AG20443 (cell line): ENCODE data around the gene DLX6.

Experiments used
- DNase-seq: peaks from one replicate; pipeline ENCODE4 v3.0.0; 2012; ENCODE audit warnings: low spot score, mixed read lengths

DLX6 gene

DNA sequence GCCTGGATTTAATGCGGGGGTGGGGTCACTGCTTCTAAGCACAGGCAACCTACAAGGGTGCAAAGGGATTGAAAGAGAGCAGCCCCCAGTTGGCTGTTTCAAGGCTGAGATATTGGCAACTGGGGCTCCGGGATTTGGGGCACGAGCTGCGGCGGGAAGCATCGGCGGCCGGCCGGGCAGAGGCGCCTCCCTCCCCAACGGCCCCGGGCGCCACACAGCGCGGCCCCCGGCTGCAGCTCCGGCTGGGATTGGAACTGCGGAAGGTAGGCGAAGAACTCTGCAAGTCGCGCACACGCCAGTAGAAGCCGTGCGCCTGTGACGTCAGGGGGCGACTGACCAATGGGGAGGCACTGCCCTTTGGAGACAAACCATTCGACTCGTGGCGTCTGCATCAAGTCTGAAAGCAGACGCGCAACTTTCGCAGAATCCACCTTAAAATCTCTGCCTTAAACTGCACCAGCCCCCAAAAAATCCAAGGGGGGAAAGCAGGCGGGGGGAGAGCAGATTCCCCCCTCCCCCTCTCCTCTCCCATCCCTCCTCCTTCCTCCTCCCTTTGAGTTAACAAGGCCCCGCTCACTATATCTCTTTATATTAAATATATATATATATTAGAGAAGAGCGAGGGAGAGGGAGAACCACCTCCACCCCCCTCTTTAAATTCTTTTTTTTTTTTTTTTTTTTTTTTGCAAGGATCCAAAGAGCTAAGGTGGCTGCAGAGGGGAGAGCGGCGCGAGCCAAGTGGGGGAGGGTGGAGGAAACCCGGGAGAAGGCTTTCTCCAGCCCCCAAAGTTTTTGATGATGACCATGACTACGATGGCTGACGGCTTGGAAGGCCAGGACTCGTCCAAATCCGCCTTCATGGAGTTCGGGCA, at the start of gene DLX6:
DLX6 (plus strand) TSS at position 371 of the 872 bp plus-strand sequence; CDS start at position 796, 425 bp downstream.
- DNase-seq, result peak; percentile 48

DNA sequence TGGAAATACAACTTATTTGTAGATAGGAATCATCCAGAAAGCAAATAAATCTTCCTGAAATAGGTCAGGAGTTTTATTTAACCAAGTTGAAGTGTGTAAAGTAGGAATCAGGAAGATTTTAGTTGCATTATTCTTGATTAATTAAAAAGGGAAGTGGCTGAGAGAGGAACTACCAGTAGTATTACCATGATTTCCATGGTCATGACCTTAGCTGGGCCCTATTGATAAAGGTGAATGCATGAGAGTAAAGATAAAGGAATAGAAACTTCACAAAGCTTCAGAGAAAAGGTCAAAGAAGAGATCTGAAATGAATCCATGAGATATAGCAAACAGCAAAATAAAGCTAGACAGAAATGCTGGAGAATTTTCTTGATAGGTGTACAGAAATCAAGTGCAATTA, 46.2 kb upstream of the DLX6 start:
- no peak for DNase-seq

DNA sequence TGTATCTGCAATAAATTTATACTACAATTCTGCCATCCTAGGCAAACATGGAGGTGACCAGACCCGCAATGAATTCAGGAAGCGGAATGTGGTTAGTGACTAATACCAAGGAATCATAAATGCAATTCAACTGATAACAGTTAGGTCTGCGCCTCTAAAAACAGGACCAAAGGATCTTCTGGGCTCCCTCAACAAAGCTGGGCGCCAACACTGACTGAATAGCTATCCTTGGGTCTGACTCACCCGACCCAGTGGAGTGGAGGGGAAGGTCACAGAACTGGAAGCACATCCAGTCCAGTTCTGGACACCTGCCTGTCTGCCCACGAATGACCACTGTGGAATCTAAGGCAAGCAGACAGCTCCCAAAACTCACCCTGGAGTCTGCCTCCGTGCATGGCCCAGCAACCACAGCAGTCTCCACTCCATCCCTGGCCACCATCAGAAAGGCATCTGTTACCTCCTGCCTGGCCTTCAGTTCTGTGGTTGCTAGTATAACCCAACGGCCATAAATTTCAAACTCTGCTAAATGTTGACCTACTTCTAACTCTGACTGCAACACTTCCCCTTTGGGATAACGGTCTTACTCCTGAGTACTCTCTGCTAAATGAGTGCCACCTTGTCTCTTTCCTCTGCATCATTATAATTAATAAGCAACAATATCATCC, 43.0 kb upstream of the DLX6 start:
- peak; percentile 8 for DNase-seq

DNA sequence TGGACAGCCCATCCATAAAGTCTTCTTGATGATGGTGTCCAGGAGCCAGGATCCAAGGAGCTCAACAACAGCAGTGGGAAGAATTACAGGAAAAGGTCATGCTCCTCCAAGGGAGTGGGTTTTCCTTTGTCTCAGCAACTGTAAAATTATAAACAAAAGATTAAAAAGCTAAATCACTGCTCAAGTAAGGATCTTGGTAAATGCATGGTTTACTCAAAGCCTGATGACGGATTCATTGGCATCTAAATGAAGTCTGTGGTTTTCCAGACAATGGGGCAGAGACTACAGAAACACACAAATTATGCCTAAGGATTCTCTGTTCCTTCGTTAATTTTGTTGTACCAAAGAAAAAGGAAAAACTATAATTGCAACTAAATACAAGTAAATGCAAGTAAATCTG, 36.4 kb upstream of the DLX6 start:
- no peak for DNase-seq

DNA sequence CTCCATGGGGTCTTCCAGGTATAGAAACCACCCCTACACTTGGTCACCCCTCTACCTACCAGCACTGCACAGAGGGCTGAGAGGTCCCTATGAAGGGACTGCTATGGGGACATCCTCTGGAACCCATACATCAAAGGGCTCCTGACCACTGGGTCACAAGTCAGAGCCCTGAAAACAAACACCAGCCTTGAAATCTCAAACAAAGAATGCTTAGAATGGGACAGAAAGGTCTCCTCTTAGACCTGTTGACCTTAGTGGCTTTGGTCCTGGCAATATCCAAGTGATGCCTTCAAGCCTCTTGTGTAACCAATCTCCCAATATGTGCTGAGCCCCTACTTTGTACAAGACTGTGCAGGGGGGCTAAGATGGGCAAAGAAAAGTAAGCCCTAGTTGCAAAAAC, 34.6 kb upstream of the DLX6 start:
- no peak for DNase-seq

DNA sequence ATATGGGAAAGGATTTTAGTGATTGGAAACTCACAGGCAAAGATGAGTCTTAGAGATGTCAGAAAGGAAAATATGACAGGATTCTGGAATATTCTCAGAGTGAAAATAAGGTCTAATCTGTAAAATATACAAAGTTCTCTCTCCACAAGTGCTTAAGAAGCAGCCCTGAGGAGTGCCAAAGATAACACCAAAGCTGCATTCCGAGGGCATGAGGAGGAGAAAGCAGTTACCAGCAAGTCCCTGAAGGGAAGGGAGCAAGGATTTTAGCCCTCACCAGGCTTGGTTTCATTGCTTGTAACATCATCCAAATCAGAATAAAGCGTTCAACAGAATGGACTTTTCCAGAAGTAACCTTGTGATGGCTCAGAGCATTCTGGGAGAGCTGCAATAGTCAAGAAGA, 31.4 kb upstream of the DLX6 start:
- DNase-seq, result peak; percentile 52

DNA sequence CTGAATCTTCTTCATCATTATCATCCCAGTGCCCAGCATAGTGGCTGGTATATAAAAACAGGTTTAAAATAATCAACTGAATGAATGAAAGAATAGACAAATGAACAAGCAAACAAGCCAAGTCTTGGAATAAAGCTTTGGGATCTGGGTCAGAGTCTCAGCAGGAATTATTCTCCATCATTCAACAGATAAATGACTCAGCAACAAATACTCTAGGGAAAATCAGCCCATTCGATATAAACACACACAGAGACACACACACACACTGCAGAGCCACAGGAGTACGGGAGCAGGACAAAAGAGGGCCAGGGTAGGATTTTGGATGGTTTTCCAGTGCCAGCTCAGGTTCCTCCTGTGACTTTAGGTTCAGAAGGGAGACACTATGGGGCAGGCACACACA, 29.2 kb upstream of the DLX6 start:
- no peak for DNase-seq

DNA sequence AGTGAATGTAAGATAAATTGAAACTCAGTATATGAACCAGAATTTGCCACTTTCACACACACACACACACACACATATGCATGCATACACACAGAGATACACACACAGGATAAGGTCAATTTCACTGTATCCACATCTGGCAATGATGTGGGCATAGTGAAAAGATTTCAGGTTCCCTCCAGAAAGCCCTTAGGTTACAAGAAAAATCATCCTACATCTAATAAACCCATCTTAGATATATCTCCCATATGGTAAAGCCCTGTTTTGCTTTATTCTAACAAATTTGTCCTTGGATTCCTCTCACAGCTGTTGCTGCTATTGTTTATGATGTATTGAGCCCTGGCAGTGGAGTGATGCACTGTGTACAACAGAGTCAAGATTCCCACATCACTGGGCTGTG, 27.9 kb upstream of the DLX6 start:
- no peak for DNase-seq

DNA sequence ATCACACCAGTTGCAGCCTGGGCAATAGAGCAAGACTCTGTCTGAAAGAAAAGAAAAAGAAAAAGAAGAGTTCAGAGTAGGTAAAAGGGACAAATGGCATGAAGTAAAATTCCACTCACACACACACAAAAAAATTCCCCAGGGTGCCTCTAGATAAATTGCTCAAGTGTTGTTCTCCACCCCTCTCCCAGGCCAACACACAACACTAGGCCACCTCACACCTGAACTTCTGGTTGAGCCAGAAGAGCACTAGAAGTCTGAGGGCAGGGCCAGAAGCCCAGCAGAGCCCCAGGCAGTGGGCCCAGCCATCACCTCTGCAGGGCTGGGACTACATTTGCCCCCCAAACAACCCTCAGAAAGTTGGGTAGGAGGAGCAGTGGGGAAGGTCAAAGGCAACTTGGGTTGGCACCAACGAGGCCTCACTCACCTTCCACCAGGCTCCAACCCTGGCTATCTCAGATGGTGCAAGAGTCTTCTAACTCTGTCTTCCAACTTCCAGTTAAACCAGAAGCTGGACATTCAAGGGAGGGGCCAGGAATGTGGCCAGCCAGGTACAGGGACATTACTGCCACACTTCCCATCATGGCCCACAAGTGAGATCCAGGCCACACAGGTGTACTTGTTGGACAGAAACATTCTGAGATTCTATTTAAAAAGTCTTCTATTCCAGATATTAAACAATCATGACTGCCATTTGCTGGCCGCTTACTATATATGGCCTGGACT, 25.6 kb upstream of the DLX6 start:
- no peak for DNase-seq

DNA sequence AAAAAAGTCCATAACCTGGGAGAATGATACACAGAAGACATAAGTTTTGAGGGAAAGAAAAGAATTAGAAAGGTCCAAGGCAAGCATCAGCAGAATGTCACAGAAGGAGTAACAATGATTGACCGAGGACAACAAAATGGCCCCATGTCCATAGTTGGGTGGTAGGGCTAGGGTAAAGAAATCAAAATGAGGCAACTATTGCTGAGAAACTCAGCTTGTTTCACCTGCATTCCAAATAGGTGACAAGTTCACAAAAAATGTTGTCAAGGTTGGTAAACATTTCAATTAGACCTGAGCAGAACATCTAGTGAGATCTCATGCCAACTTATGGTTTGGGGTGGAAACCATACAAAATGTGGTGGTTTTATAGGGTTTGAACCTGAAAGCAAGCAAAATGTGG, 22.8 kb upstream of the DLX6 start:
- no peak for DNase-seq

DNA sequence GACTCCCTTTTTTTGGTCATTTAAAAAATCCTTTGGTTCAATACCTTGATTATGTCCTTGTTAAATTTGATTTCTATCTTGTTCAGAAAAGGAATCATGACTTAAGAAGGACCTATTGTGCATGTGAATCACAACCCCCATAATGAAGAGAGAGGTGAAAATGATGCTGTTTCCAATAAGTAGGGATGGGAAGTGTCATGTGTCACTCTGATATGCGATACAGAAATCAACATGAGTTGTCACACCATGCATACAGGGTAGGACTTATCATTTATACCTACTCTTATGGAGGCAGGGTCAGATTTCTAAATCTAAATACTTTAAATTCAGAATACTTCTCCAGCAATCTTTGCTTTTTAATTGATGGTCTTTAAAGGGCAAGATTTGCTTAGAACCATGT, 19.4 kb upstream of the DLX6 start:
- no peak for DNase-seq

DNA sequence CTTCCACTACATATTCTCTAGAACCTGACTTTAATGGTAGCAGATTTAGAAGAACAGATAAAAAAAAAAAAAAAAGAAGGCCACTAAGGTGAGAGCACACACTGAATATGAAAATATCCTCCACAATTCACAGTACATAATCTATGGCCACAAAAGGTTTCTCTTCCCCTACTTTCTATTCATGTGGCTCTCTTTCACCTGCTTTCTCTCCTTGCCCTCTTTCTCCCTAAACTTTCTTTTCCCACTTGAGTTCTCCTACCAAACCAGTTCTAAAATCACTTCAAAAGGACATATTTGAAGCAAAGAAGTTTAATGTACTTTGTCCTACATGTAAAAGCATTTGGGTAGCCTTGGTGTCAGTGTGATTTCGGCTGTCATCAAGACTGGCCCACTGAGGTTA, 18.5 kb upstream of the DLX6 start:
- no peak for DNase-seq

DNA sequence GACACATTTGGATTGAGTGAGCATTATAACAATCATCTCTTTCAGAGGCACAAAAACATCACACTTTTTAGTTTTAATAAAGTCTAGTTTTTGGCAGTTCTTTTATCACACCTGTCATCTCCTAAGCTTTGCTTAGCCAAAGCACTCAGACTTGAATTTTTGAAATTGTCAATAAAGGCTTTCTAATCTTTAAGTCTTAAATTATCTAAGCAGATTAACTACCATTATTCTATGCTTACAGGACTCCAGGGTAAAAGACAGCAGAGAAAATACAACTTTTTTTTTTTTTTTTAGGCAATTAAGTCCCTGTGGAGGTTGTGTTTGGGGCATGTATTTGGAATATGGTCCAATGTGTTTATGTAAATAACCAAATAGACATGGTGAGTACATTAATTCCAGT, 17.6 kb upstream of the DLX6 start:
- no peak for DNase-seq

DNA sequence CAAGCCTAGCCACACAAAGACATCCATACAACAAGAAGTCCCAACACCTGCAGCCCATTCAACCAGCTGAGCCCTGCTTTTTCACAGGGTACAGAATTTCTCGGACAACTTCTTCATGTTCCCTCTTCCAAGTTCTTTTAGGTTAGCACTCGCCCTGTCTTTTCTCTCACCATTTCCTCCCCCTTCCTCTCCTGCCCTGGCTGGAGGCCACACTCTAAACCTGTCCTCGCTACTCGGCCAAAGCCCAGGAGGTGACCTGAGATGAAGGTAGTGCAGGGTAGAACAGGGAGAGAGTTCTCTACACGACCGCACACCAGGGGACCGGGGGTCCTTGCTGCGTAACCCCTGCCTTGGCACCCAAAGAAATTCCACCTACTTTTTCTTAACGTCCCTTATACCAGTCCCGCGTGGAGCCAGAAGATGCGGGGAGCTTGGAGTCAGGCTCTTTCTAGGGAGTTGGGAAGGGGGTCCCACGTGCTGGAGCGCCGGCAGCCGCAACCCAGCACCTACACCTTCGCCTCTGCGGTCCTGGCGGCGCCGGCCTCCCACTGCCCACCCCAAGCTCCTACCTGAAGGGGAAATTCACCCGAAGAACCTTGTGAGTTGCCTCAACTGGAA, 16.0 kb upstream of the DLX6 start:
- DNase-seq, result no peak

DNA sequence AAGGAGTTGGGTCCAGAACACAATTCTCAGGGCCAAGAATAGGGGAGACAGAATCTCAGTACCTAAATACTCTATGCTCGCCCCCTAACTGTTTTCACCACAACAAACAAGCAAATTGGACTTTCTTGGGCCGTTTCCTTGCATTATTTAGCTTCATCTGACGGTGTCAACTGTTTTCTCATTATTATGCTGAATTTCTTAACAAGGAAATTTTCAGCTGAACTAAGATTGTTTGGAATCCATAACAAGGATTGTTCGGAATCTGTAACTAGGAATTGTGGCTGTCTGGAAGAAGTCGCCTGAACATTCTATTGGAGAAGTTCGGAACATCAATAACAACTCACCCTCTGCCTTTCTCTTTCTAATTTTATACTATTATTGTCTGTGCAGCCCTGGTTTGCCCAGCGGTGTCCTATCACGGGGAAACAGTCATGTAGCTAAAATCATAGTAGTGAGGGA, 15.5 kb upstream of the DLX6 start:
- no peak for DNase-seq

DNA sequence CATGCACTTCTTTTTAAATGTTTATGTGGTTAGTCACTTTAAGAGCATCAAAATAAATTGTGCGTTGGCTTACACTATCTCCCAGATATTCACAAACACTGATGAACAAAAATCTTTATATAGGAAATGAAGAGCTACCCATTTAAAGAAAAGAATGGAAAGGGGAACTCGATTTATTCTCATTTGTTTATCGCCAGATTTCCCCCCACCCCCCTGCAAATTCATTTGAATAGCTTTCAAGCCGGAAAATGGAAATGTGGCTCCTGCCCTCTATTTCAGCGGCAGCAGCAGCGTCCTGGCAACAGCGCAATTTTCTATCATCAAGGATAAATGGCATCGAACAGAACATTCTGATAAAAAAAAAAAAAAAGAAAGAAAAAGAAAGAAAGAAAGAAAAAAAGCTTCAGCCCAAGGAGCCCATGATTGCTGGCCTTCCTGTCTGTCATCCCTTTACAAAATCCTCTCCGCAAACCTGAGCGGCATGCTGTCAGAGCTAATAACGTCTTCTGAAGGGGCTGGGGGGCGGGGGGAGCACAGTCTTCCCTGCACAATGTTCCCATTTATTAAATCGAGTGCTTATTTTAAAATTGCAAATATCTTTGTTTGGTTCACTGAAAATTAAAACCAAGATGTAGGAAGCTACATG, 13.7 kb upstream of the DLX6 start:
- DNase-seq, result no peak

DNA sequence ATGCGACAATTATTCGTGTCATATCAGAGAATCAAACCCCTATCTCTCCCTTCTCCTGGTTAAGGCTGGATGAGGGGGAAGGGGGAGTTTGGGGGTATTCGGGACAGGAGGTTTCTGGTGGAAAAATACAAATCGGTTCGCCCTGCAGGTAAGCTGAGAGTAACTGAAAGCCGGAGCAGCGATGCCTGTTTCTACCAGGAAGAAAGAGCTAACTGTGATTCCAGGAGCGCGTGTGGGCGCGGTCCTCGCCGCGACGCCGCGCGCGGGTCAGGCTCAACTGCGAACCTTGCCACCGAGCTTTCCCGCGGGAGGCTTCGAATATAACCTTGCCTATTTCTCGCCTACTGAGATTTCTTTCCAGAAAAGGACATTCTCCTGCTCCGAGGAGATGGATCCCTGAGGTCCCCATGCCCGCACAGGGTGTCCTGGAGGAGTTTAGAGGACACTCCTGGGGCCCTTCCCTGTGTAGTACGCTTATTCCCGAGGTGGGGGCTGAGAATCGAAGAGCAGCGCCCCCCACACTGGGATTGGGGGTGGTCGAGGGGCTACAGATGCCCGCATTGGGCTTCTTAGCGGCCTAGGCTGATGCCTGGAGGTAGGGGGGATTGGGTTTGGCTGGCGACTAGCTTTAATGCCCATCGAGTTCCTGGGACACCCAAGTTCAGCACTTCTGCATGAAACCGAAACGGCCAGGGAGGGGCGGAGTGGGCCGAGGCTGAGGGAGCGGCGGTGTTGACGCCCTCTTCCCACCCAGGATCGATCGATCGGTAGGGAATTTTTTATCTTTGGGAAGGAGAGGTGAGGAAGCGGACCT, 13.0 kb upstream of the DLX6 start:
- no peak for DNase-seq

DNA sequence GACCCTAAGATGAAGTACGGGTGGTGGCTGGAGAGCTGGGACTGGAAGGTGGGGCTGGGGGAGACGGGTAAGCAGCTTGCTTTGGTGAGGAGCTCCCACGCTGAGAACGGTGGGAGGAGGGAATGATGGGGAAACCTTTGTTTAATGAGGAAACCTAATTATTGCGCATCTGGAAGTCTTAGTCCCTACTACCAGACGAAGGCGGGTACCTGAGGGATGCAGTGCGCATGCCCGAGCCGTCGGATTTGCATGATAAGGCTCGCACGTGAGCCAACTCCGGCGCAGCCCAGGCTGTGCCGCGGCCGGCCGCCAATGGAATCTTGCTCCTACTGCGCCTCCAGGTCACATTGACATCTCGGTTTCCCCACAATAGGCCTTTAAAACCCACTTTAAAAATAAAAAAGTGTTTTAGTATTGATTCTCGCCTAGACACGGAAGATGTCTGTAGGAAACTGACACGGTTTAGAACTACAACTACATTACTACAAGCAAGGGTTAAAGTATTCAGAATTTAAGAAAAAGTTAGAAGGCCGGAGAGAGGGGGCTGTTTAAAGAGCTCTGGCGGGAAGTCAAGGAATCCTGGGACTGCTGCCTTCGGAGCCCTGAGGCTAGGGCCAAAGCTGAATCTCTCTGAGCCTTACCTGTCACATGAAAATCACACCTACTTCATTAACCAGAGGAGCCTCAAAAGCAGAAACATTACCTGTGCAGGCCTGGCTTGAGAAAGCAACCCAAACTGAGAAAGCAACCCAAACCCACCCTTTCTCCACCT, 12.1 kb upstream of the DLX6 start:
- no peak for DNase-seq

DNA sequence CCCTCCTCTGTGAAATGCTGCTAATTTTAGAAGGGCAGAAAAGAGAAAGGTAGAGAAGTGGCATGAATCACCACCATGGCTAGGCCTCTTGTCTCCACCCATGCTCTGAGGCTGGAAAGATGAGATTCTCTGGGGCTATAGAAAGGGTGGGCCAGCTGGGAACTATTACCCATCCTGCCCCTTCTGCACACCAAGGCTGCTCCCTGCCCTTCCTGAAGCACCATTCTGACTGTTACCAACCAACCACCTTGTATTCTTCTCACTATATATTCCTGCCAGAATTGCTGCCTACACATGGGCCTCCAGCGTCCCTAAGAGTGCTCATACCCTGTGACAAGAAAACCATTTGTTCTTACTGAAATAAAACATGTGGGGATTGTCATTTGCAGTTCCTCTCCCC, 11.4 kb upstream of the DLX6 start:
- no peak for DNase-seq

DNA sequence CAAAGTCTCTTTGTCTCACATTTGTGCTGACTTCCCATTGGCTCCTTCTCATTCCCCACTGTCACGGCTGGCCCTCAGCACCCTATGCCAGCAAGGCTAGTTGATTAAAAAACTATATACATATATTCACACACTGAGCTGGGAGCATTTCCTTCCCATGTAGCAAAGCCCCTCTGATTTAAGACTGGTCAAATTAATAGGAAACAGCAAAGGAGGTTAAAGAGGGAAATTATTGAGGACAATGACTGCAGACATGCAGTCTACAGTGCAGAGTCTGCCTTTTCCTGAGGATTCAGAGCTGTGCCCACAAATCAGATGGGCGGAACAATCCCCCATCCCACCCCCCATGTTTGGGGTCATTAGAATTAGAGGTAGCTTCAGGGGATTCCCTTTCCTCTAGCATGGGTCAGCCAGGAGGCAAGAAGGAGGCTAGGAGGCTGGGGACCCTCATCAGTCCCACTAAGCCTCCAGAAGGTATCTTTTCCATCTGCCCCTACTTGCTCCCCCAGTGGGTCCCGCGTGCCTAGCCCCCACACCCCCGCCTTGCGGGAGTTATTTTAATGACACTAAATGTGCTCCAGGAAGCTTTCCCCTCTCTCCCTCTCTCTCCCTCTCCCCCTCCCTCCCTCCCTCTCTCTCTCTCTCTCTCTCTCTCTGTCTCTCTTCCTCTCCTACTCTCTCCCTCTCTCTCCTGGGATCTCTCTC, 9.8 kb upstream of the DLX6 start:
- no peak for DNase-seq
